LoVo (cell line): ENCODE results near the gene IFNA21.
"Not testable (repeated sequence)": the region's sequence is repeated elsewhere in the genome, so short reads cannot be mapped to it uniquely, and the experiment has no call there.

Source experiments
- DNase-seq: peaks from one replicate; pipeline ENCODE4 v3.0.0-alpha.2; 2016; ENCODE audit warnings: low spot score

Gene IFNA21

GRCh38 chr9:21141427-21141882, 25.0 kb downstream of the IFNA21 start, which contains the start of gene IFNW1:
Gene IFNW1 (minus strand): TSS chr9:21141832. CDS start chr9:21141570, 262 bp downstream.
- no peak for DNase-seq

DNA sequence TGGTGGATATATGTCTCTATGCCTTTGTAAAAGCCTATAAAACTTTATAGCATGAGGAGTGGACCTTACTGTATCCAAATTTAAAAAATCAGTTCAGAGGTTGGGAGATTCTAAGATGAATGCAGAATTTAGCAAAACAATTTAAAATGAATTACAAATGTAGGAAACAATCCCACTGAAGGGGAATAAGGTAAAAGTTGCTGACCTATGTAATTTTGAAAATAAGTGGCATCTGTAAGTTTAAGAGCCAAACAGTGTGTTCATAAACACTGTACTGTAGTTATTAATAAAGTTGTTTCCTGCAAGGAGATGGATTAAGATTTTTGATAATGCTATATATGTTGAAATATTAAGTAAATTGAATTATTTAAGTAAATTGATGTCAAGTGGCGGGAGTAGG, 29.4 kb downstream of the IFNA21 start:
- no peak for DNase-seq

DNA sequence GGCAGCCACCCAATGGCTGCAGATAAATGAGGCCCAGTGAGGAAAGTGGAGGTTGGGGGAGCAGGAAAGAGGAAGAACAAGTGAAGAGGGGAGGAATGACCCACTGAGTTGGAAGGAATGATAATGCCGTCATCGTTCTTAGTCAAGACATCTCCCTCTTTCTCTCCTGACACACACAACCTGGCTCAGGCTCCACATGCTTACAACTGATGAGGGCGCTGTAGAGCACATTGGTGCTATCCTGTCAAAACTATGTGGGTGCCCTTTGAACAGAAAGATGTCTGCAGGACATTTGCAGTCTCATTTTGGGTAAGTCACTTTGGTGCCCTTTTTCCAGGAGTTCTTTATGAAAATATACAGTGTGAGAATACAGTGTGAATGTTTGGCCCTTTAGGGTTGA, 30.7 kb downstream of the IFNA21 start:
- DNase-seq, result no peak

DNA sequence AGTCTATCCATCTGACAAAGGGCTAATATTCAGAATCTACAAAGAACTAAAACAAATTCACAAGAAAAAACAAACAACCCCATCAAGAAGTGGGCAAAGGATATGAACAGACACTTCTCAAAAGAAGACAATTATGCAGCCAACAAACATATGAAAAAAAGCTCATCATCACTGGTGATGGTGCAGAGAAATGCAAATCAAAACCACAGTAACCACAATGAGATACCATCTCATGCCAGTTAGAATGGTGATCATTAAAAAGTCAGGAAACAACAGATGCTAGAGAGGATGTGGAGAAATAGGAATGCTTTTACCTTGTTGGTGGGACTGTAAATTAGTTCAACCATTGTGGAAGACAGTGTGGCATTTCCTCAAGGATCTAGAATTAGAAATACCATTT, 38.3 kb downstream of the IFNA21 start:
- not testable (repeated sequence) for DNase-seq

DNA sequence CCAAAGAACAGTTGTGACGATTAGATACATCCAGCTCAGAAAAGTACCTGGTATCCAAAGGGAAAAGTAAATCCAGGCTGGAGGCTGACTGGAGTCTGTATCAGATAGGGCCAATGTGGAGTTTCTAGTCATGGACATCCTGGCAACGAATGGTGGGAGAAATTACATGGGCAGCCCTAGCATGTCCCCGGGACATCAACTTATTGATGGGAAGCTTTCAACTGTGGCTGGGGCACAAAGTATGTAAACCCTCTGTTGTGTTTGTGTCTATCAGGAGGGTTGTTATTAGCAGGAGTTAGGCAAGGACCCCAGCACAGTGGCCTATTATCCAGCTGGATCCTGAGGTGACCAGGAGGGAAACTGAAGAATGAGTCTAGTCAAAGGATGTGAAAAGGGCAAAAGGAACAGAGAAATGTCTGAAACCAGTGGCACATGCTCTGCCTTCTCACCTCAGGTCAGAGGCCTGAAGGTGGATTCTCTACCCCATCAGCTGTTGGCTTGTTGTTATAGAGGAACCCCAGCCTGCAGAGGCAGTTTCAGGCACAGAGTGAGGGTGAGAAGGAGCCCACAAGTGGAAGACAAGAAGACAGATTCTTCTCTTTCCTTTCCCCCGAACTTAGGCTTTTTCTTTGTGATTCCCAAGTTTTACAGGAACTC, 44.7 kb downstream of the IFNA21 start:
- no peak for DNase-seq

DNA sequence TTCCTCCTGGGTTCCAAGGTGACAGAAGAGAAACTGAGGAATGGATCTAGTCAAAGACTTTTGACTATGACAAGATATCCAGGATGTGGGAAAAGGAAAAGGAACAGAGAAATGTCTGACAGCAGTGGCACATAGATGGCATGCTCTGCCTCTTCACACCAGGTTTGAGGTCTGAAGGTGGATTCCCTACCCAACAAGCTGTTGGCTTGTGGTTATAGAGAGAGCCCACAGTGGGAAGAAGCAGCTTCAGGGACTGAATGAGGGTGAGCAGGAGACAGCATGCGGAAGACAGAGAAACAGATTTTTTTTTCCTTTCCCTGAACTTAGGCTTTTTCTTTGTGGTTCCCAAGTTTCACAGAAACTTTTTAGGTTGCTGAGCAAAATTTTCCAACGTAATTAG, 45.4 kb downstream of the IFNA21 start:
- no peak for DNase-seq

GRCh38 chr9:21119093-21119770, 47.2 kb downstream of the IFNA21 start:
- no peak for DNase-seq
